Measurements from ENCODE around the gene WLS.
"Not testable (repeated sequence)": the region's sequence is repeated elsewhere in the genome, so short reads cannot be mapped to it uniquely, and the experiment has no call there.

Gene WLS

DNA sequence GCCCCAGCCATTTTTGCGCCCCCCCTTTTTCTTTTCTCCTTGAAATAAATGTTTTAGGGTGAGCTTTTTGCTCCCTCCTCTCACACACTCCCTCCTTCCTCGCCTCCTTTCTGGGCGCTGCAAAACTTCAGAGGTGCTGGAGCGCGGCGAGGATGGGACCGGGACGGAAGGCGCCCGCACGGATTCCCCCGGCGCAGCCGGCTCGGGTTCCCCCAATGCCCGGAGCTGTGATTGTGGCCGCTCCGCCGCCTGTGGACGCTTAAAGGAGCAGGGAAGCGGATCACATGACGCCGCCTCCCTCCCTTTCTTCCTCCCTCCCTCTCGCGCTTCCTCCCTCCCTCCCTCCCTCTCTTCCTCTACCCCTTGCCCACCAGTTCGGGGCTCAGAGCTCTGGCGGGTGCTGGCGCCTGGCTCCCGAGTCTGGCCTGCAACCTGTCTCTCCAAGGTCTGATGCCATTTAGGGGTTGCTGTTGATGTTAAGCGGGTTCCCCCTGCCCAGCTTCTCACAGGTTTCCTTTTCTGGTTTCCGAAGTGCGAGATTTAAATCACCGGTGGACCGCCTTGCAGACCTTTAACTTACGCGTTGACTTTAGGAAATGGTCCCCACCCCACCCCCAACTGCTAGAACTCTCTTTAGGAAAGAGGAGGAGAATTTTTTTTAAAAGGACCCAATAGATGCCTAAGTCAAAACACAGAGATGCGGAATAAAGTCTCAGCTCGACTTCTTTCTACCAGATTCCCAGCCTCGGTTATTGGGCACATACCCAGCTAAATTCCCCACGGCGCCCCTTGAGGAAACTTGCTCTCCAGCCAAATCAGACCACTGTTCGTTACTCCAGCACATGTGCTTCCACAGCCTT lies at the start of gene WLS:
Gene WLS (minus strand): TSS at position 235 of the 860 bp plus-strand sequence. CDS start 224 bp downstream, at position 11.
- DNase-seq = peak; percentile 70

DNA sequence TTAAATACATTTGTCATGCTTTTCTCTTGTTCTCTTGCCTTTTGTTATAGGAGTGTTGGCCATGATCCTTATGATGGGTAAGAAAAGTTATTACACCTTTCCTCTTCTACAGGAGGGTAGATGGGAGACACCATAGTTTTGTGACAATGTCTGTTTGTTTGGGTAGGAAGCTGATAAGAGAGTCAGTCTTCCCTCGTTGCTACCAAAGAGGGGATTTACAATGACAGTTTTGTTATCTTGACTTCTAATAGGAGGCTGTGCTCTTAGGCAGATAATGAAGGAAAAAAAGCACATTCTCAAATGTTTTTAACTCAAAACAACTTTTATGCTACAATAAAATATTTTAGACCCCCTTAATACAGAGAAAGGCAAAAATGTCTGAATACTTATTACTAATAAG lies 48.0 kb upstream of the WLS start:
- DNase-seq = no peak

DNA sequence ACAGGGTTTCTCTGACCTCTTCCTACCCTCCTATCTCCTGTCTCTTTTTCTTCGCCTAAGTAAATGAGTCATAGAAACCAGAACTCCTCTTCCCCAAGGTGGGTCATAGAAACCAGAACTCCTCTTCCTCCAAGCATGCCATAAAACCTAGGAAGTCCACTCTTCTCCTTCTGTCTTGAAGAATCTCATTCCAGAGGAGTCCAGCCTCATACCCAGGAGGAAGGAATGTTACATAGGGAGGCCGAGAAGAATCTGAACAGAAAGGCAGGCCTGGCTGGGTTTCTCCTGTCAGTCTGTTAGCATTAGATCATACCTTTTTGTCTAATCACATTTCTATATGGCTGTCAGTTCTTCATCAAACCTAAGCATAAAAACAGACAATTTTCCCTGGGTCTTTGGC lies 47.5 kb upstream of the WLS start:
- no peak for DNase-seq

DNA sequence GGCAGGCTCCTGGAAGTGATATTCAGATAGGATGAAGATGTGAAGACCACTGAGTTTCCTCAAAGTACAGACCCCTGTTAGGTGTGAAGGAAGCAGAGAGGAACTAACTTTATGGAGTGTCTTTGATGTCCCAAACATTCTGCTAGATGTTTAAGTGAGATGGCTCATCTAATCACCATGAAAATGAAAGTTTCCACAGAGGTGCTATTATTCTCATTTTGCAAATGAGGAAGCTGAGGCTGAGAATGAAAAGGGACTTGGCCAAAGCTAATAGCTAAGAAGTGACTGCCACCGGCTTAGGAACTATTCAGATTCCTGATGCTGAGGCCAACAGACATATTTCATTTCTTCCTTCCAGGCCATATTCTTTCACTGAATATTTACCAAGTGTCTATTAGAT lies 45.9 kb upstream of the WLS start:
- DNase-seq = no peak

DNA sequence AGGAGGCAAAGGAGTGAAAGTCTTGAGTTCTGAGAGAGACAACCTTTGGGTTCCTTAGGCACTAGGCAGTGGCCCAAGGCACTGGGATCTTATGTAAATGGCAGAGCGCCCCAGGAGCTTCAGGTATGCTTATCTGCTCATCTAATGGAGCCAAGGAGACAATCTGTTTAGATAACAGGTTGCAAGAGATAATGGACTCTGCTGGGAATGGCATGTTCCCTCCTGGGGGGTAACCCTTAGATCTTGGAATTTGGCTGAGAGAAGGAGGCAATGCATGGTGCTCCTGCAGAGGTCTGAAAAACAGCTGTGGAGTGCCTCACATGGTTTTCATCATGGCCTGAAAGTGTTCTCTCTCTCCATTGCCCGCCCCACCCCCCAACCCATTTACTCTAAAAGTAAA lies 44.1 kb upstream of the WLS start:
- DNase-seq = no peak

DNA sequence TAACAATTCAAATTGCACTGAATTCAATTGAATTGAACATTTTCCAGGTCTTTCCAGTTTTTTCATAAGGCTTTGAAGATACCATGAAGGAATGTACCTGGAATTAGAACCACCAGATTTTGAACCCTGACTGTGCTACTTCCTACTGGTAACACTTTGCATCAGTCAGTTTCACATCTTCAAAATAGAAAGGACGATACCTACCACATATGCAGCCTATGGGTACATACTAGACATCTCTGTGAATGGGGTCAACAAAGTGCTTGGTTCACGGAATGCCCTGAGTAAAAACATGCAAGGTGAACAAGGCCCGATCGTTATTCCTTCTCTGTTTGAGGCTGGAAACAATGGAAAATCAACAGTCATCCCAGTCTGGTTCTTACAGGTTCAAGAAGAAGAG lies 41.2 kb upstream of the WLS start:
- DNase-seq = no peak

DNA sequence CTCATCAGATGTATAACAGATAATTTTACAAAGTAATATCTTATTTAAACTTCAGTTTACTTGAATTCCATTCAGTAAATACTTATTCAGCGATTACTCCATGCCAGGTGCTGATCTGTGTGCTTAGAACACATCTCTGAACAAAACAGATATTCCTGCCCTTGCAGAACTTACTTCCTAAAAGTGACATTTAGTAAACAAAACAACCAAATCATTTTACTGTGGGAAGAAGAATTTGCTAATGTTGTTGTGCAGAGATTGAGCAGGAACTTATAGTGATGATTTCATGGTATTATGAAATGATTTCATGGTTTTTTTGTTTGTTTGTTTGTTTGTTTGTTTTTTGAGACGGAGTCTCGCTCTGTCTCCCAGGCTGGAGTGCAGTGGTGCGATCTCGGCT lies 39.3 kb upstream of the WLS start:
- no peak for DNase-seq

DNA sequence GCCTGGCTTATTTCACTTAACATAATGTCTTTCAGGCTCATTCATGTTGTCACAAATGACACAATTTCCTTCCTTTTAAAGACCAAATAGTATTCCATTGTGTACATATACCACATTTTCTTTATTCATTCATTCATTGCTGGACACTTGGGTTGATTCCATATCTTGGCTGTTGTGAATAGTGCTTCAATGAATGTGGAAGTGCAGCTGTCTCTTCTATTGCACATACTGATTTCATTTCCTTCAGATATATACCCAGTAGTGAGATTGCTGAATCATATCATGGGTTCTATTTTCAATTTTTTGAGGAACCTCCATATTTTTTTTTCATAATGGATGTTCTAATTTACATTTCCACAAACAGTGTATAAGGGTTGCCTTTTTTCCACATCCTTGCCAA lies 38.6 kb upstream of the WLS start:
- DNase-seq = no peak

DNA sequence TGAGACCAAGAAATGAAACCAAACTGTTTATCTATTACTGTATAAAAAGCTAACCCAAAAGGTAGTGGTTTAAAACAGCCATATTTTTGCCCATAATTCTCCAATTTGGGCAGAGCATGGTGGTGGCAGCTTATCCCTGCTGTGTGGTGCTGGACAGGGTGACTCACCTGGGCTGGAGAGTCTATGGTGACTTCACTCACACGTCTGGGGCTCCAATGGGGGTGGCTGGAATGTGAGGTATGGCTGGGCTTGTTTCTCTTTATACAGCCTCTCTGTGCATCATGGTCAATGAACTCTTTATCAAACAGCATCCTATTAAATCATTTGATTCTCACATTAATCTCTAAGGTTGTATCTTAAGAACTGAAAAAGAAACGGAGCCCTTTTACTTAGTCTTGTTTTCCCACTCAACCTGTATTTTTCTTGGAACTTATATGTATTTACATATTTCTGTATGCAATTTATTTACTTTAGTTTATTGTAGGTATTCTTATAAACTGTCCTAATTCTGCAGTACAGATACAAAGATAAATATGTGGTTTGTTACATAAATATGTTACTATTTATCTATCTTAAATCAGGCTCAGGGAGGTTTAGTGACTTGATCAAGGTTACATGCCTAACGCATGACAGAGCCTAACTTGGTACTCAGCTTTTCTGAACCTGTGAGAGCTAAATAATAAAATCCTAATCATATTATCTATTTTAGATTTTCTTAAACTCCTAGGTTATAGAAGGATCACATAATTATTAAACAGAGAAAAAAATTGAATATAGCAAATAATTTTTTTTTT lies 37.5 kb upstream of the WLS start:
- no peak for DNase-seq

DNA sequence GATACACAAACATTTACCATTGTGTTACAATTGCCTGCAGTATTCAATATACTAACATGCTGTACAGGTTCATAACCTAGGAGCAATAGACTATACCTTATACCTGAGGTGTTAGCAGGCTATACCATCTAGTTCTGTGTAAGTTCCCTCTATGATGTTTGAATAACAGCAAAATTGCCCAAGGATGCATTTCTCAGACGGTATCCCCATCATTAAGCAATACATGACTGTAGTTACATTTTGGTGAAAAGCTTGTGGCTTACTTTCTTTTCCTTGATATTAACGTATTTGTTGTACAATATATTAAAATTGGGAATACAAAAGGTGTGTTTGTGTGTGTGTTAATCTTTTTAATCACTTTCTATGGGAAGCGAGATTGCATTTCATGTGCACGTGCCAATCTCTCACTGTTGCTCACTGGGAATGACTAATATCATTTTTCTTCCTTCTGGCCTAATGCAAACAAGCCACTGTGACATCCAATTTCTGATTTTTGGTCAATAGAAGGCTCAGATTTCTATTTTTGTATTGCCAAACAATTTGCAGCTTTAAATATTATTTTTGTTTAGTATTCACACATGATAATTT lies 36.7 kb upstream of the WLS start:
- no peak for DNase-seq

DNA sequence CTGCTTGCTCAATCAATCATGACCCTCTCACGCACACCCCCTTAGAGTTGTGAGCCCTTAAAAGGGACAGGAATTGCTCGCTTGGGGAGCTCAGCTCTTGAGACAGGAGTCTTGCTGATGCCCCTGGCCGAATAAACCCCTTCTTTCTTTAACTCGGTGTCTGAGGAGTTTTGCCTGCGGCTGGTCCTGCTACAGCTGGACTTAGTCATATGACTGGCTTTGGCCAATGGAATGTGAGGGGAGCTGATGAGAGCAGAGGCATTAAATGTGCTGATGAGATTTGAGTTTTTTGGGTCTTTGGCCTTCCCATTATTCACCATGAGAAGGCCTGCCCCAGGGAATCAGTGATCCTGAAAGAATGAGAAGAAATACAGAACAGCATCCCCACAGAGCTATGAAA lies 24.5 kb upstream of the WLS start:
- not testable (repeated sequence) for DNase-seq

DNA sequence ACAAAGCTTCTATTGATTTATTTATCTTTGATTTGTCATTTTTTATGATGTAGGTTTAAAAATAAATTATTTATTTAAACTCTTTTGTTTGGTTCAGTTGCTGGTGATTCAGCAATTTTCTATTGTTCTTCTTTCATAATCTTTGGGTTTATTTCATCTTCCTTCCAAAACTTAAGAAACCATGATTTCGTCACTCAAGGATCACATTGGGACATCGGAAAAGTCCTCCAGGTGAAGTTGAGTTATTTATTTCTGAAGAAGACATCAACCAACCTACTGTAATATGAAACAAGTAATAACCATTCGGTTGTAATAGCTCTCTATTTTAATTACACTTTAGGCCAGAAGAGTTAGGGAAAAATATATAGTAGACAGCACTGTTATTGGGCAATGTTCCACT lies 23.0 kb upstream of the WLS start:
- no peak for DNase-seq

DNA sequence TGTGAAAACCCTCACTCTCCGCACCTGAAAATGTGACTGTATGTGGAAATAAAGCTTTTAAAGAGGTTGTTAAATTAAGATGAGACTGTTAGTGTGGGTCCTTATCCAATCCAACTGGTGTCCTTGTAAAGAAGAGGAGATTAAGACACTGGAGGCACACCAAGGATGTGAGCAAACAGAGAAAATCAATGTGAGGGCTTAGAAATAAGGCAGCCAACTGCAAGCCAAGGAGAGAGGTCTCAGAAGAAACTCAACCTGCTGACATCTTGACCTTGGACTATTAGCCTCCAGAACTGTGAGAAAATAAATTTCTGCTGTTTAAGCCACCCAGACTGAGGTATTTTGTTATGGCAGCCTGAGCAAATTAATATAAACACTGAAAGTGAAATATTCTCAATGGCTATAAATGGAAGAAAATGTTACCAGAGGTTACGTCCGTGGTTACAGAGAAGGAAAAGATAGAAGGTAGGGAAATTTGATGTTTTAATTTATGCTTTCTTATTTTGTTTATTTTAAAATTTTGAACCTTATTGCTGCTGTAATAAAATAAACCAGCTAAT lies 22.4 kb upstream of the WLS start:
- no peak for DNase-seq

DNA sequence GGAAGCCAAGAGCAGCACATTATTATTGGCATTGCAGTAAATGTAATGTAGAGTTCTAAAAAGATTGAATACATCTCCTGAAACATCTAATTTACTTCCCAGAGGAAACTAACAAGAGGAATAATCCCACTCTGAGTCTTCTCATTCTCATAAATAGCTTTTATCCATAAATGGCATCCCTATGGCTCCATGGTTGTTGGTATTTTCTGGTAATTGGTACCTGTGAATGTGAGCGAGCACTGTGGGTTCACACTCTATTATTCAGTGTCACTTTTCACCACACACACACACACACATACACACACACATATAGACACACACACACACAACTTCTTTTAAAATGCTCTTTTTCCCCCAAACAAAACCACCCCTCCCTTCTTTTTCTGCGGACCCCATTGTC lies 4.7 kb upstream of the WLS start:
- no peak for DNase-seq

DNA sequence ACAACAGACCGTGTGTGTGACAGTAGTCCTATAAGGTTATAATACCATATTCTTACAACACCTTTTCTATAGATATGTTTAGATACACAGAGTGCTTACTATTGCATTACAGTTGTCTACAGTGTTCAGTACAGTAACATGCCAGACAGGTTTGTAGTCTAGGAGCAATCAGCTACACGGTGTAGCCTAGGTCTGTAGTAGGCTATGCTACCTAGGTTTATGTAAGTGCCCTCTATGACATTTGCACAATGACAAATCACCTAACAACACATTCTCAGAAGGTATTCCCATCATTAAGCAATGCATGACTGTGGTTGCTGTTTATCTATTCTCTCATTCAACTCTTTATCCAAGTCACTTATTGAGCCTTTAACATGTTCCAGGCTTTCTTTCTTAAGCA lies 1.8 kb upstream of the WLS start:
- no peak for DNase-seq

DNA sequence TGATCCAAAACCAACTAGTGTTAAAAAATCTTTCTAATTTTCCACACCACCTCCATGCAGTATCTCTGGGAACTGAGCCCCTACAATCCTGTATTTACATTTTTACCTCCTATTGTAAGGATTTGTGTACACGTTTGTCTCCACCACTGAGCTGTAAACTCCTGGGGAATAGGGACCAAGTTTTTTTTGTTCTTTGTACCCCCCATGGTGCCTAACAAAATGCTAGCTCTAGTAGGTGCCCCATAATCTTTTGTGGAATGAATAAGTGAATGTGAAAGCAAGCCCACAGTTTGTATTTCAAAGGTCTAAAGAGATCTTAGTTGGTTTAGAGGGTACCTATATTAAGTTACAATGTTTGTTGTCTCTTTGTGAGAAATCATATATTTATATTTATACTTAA lies 879 bp upstream of the WLS start:
- no peak for DNase-seq

DNA sequence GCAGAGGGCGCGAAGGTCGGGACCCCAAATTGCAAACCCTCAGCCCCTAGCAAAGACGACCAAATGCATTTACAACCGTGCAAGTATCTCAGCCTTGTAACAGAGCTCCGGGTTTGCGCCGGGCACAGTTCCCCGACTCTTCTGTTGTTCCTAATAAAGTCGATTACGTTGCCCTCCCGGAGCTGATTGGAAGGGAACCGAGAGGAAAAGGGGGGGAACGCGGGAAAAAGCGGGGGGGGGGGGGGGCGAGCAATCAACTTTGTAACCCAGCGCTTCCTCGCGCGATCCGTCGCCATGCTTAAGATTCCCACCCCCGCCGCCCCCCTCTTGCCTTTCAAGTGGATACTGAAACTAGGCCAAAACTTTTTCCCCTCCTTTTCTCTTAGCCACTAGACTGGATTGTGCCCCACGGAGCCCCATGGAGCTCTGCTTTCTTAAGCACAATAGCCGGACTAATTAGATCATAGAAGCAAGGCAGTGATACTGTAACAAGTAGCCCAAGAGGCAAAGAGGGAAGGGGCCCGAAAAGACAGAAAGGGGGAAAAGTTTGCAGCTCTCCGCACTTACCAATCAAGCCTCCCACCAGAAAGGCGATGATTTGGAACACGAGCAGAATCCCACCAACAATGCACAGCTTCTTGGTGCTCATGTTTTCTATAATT lies 565 bp downstream of the WLS start:
- DNase-seq = peak; percentile 32

DNA sequence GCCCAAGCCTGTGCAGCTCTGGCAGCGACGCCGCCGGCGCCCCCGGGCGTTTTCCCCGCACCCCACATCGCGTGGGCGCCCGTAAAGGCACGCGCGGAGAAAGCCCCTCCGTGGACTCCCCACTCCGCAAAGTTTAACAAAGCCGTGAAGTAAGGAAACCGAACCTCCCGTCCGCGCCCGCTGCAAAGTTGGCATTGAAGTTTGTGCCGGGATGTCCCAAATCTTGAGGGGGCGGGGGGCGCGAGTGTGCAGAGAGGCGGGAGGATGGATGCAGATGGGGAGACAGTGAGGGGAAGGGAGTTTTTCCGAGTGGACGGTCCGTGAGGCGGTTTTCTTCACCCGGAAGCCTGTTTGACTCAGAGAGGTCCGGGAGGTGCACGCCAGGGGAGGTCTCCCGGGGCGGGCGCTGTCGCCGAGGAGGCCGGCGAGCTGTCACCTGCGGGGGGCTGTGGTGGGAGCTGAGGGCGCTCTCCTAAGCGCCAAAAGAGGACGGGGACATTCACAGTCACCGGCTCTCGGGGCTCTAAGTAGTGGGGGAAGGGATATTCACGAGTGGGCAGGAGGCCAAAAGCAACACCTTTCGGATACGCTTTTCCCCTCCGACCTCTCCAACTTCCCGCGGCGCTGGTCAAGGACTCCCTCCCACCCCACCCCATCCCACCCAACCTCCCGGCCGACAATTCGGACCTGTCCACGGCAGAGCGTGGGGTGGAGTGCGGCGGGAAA lies 1.3 kb downstream of the WLS start:
- DNase-seq = no peak

DNA sequence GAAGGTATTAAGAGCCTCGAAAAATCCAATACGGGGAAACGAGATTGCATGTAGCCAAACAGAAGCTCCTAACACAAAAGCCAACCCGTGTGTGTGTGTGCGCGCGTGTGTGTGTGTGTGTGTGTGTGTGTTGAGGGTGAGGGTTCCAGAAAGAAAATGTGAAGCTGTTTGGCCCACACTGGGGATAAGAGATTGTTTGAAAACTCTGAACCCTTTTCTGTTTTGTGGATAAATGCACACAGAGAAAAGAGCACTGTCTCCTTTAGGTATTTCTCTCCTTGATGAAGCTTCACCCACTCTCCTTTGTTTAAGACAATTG lies 1.9 kb downstream of the WLS start:
- no peak for DNase-seq

DNA sequence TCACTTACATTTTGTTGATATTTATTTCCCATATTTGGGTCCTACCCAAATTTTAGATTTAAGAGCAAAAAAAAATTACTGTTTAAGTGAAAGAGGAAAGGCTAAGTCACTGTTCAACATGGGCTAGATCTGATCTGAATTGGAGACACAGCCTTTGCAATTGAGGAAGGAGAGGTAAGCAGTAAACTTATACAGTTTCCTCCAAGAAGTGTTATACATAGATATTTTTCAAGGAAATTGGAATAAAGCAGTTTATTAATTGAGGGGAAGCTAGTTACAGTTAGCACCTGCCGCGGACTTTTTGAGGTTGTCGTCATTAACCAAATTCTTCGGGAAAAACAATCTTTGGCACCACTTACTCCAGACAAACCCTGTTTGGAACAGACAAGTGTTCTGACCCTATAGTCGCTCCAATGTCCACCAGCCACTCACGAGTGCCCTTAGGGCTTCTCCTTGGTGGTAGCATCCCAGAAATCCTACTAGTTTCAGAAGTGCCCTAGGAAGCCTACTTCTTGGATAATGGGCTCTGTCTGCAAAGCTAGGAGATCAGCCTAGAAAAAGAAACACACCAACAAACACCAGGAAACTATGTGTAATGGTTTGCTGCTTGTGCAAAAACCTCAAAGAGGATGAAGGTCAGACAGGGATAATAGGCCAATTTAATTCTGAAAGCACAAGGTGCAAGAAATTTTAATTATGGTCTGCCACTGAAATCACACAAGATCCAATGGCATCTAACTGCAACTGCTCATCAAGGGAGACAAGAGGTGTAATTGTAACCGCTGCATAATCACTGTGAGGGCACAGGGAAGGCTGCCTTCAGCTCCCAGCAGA lies 2.5 kb downstream of the WLS start:
- DNase-seq = no peak

DNA sequence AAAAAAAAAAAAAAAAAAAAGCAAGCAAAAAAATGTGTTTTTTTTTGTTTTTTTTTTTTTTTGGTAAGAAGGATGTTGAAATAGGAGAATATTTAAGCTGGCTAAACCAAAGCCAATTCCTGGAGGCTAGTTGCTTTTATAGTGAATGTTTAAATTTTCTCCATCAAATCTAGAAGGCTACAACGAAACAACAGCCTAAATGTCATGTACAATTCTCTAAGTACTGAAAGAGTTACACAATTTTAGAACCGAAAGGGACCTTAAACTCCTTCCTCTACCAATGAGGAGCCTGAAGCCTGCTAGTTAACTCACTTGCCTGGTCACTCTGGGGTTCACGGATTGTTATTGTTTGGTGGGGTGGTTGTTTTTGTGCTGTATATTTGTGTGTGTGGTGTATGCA lies 3.5 kb downstream of the WLS start:
- DNase-seq = no peak

DNA sequence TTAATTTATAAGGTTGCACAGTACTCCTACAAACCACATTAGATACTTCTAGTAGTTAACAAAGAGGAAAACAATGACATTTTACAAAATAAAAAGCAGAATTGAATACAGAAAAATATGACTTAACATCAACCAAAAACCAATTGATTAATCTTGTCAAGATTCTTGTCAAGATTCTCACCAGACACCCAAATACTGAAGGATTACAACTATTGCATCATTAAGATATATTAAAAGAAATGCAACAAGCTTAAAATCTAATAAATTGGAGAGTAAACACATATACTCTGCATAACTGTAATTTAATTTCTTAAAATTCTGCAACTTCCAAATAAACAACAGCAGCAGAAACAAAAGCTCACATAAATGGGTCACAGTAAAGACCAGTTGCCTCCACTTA lies 4.7 kb downstream of the WLS start:
- no peak for DNase-seq
